ES-I3 (cell line): Measurements from ENCODE around the gene PLEKHA7.

Experiments
- H3K36me3 ChIP-seq: 2 replicates; pipeline ENCODE4 v1.6.1; 2013; ENCODE audit warnings: mild to moderate bottlenecking, low read length, control low read depth, moderate library complexity; ENCODE audit not compliant: insufficient read depth
- H3K4me1 ChIP-seq: 2 replicates; pipeline ENCODE4 v1.6.1; 2013; ENCODE audit warnings: mild to moderate bottlenecking, control low read depth, low read length; ENCODE audit not compliant: insufficient read depth
- H3K9ac ChIP-seq: 2 replicates; pipeline ENCODE4 v1.6.1; 2013; ENCODE audit warnings: low read depth, mild to moderate bottlenecking, low read length, moderate library complexity
- H3K9me3 ChIP-seq: 2 replicates; pipeline ENCODE4 v1.6.1; 2013; ENCODE audit warnings: mild to moderate bottlenecking, low read length, moderate library complexity; ENCODE audit not compliant: control insufficient read depth, insufficient read depth

The PLEKHA7 gene

GRCh38 chr11:16758382-16759024 is 255.7 kb downstream of the PLEKHA7 start:
- no peaks in the 10 kb centered on the region for H3K4me1 ChIP-seq
- H3K9ac ChIP-seq: no peak overlapping the region
- peaks cover 6% of the 10 kb centered on the region for H3K36me3 ChIP-seq
- no peaks in the 10 kb centered on the region for H3K9me3 ChIP-seq

- Histone ChIP-seq H3K9me3 (no peaks in the 10 kb centered on the region), H3K4me1 (no peaks in the 10 kb centered on the region), H3K9ac (no peak overlapping the region), H3K36me3 (peaks cover 36% of the 10 kb centered on the region)
Observed at GRCh38 chr11:16750417-16750816, 263.8 kb downstream of the PLEKHA7 start.

- Histone ChIP-seq H3K9me3 (no peaks in the 10 kb centered on the region), H3K9ac (no peak overlapping the region), H3K36me3 (peaks cover 35% of the 10 kb centered on the region), H3K4me1 (no peaks in the 10 kb centered on the region)
Observed at GRCh38 chr11:16749666-16750065, 264.5 kb downstream of the PLEKHA7 start.

GRCh38 chr11:16749092-16749491 is 265.1 kb downstream of the PLEKHA7 start:
- Histone ChIP-seq H3K9me3 (no peaks in the 10 kb centered on the region), H3K36me3 (peaks cover 31% of the 10 kb centered on the region), H3K4me1 (no peaks in the 10 kb centered on the region), H3K9ac (no peak overlapping the region)

- Histone ChIP-seq H3K36me3 (peaks cover 19% of the 10 kb centered on the region), H3K4me1 (peaks cover 3% of the 10 kb centered on the region; the same call in 1 of the 2 replicates), H3K9me3 (no peaks in the 10 kb centered on the region)
Observed at GRCh38 chr11:16745950-16746605, 268.1 kb downstream of the PLEKHA7 start.

GRCh38 chr11:16744128-16744725 is 270.0 kb downstream of the PLEKHA7 start:
- Histone ChIP-seq H3K4me1 (peaks cover 3% of the 10 kb centered on the region; the same call in 1 of the 2 replicates), H3K9ac (no peak overlapping the region), H3K9me3 (no peaks in the 10 kb centered on the region), H3K36me3 (peaks cover 9% of the 10 kb centered on the region)

More at GRCh38 chr11:16745950-16746605, 268.1 kb downstream of the PLEKHA7 start:
- H3K9ac ChIP-seq: no peak overlapping the region

GRCh38 chr11:16743478-16743877 is 270.7 kb downstream of the PLEKHA7 start:
- Histone ChIP-seq H3K9ac (no peak overlapping the region), H3K4me1 (peaks cover 3% of the 10 kb centered on the region; the same call in 1 of the 2 replicates), H3K36me3 (peaks cover 8% of the 10 kb centered on the region), H3K9me3 (no peaks in the 10 kb centered on the region)

- Histone ChIP-seq H3K36me3 (no peaks in the 10 kb centered on the region), H3K9me3 (no peaks in the 10 kb centered on the region), H3K9ac (no peak overlapping the region), H3K4me1 (peaks cover 3% of the 10 kb centered on the region; the same call in 1 of the 2 replicates)
Observed at GRCh38 chr11:16741473-16741872, 272.7 kb downstream of the PLEKHA7 start.

GRCh38 chr11:16738947-16739815 is 275.0 kb downstream of the PLEKHA7 start:
- Histone ChIP-seq H3K36me3 (no peaks in the 10 kb centered on the region), H3K4me1 (peaks cover 3% of the 10 kb centered on the region; the same call in 1 of the 2 replicates), H3K9me3 (no peaks in the 10 kb centered on the region), H3K9ac (peak overlapping the region; percentile 94)

GRCh38 chr11:16738193-16738946 is 275.8 kb downstream of the PLEKHA7 start, which contains the start of gene C11orf58:
C11orf58 (plus strand) TSS chr11:16738647; CDS start chr11:16738779, 132 bp downstream.
- Histone ChIP-seq H3K36me3 (no peaks in the 10 kb centered on the region), H3K4me1 (peaks cover 3% of the 10 kb centered on the region; the same call in 1 of the 2 replicates), H3K9me3 (no peaks in the 10 kb centered on the region), H3K9ac (peak within 1 kb of the TSS; percentile 94)

- Histone ChIP-seq H3K4me1 (no peaks in the 10 kb centered on the region), H3K9ac (peak overlapping the region; percentile 94)
Observed at GRCh38 chr11:16737818-16738192, 276.4 kb downstream of the PLEKHA7 start.

More at GRCh38 chr11:16737818-16738192, 276.4 kb downstream of the PLEKHA7 start:
- no peaks in the 10 kb centered on the region for H3K36me3 ChIP-seq
- no peaks in the 10 kb centered on the region for H3K9me3 ChIP-seq
